ENCODE data around the gene ANXA4. TPM values are rescaled to one million over a fixed set of nuclear protein-coding genes. Genes with fewer than 3 reads are reported as not detected.

Gene ANXA4
- total RNA-seq, 1 experiment from 2014 or later, result 92.0 TPM

- H3K4me3 ChIP-seq (ENCODE audit: low read depth, low read length), result no peak overlapping the region
- Mint-ChIP-seq H3K9me3 (ENCODE audit: unreplicated experiment) (no peaks in the 10 kb centered on the region), H3K27me3 (ENCODE audit: insufficient read depth, unreplicated experiment) (no peaks in the 10 kb centered on the region), H3K27ac (ENCODE audit: unreplicated experiment) (no peak overlapping the region), H3K4me1 (ENCODE audit: low read depth, unreplicated experiment) (no peaks in the 10 kb centered on the region), H3K36me3 (ENCODE audit: insufficient read depth, unreplicated experiment) (no peaks in the 10 kb centered on the region), H3K4me3 (ENCODE audit: unreplicated experiment) (no peak overlapping the region)
- TF ChIP-seq, protein P1, sequence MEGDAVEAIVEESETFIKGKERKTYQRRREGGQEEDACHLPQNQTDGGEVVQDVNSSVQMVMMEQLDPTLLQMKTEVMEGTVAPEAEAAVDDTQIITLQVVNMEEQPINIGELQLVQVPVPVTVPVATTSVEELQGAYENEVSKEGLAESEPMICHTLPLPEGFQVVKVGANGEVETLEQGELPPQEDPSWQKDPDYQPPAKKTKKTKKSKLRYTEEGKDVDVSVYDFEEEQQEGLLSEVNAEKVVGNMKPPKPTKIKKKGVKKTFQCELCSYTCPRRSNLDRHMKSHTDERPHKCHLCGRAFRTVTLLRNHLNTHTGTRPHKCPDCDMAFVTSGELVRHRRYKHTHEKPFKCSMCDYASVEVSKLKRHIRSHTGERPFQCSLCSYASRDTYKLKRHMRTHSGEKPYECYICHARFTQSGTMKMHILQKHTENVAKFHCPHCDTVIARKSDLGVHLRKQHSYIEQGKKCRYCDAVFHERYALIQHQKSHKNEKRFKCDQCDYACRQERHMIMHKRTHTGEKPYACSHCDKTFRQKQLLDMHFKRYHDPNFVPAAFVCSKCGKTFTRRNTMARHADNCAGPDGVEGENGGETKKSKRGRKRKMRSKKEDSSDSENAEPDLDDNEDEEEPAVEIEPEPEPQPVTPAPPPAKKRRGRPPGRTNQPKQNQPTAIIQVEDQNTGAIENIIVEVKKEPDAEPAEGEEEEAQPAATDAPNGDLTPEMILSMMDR (IDR thresholded peaks at IDR 0.05; ENCODE audit: insufficient read depth in 1 of 2, low read depth in 1 of 2, low read length in 1 of 2, severe bottlenecking in 1 of 2, unreplicated experiment in 1 of 2), result no peak
- intact Hi-C loops (cut with micrococcal nuclease; ENCODE audit: unreplicated experiment), result no loop called here
- no peaks in the 10 kb centered on the region for H3K4me1 ChIP-seq
- no peaks in the 10 kb centered on the region for H3K9me3 ChIP-seq
- ChIA-PET CTCF (interaction anchor here (0.6 kb wide), 1 partner anchor 904 kb away, joined by 3 read pairs; no protein-coding TSS in a partner anchor), POLR2A (no interaction called here)
- H3K36me3 ChIP-seq (ENCODE audit: control insufficient read depth, insufficient read depth, low read length), result no peaks in the 10 kb centered on the region
- H3K27me3 ChIP-seq (replicated peaks; ENCODE audit: control insufficient read depth, insufficient read depth, low read length), result no peaks in the 10 kb centered on the region
- BruUV-seq (replicated peaks), result no TSS peak
- no peak for DNase-seq
Observed at GRCh38 chr2:69858261-69858660, 116.3 kb downstream of the ANXA4 start.

DNA sequence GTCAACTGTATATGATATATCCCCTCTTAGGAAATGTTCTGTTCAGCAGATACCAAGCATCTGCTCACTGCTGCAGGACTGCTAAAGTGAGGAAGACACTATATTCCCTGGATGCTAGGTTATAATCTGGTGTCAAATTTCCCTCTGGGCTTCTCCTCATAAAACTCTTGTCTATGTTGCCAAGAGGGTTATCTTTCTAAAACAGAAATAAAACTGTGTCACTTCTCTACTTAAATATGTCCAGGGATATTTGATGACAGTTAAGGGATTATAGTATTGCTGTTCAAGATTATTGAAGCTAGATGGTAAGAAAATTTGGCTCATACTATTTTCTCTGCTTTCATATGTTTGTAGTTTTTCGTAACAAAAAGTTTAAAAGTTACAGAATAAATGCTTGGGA, 121.4 kb downstream of the ANXA4 start:
- Mint-ChIP-seq H3K36me3 (ENCODE audit: insufficient read depth, unreplicated experiment) (peaks cover 16% of the 10 kb centered on the region), H3K4me1 (ENCODE audit: low read depth, unreplicated experiment) (no peaks in the 10 kb centered on the region), H3K9me3 (ENCODE audit: unreplicated experiment) (no peaks in the 10 kb centered on the region), H3K4me3 (ENCODE audit: unreplicated experiment) (no peak overlapping the region), H3K27ac (ENCODE audit: unreplicated experiment) (no peak overlapping the region), H3K27me3 (ENCODE audit: insufficient read depth, unreplicated experiment) (no peaks in the 10 kb centered on the region)
- Histone ChIP-seq H3K4me1 (no peaks in the 10 kb centered on the region), H3K27me3 (replicated peaks; ENCODE audit: control insufficient read depth, insufficient read depth, low read length) (no peaks in the 10 kb centered on the region), H3K4me3 (ENCODE audit: low read depth, low read length) (no peak overlapping the region), H3K36me3 (ENCODE audit: control insufficient read depth, insufficient read depth, low read length) (peaks cover 3% of the 10 kb centered on the region), H3K9me3 (no peaks in the 10 kb centered on the region)
- ChIA-PET POLR2A (interaction anchor here (0.6 kb wide), 1 partner anchor 10 kb away, joined by 3 read pairs; no protein-coding TSS in a partner anchor), CTCF (interaction anchor here (0.6 kb wide), 1 partner anchor 127 kb away, joined by 3 read pairs; no protein-coding TSS in a partner anchor)
- BruUV-seq (replicated peaks), result no TSS peak
- DNase-seq, result no peak
- intact Hi-C loops (cut with micrococcal nuclease; ENCODE audit: unreplicated experiment), result no loop called here
- TF ChIP-seq, protein P1 (IDR thresholded peaks at IDR 0.05; ENCODE audit: insufficient read depth in 1 of 2, low read depth in 1 of 2, low read length in 1 of 2, severe bottlenecking in 1 of 2, unreplicated experiment in 1 of 2), result no peak

Other genes starting within 250 kb of the ANXA4 start
- gene AAK1, start 98.4 kb upstream of the ANXA4 start, total RNA-seq (2022), result 39.7 and 50.8 TPM in 2 replicates
- gene GMCL1, start 87.5 kb downstream of the ANXA4 start, total RNA-seq (2022), result 13.8 and 17.5 TPM in 2 replicates
- 49.3 and 49.7 TPM in 2 replicates for gene SNRNP27, start 151.8 kb downstream of the ANXA4 start, total RNA-seq (2022)
- gene MXD1, start 173.0 kb downstream of the ANXA4 start, total RNA-seq (2022), result 9.5 and 12.1 TPM in 2 replicates
- 0.32 and 0.66 TPM in 2 replicates for gene ASPRV1, start 219.5 kb downstream of the ANXA4 start, total RNA-seq (2022)